Measurements from ENCODE around the gene MYL3.

The MYL3 gene

GRCh38 chr3:46840491-46840890 lies 22.8 kb downstream of the MYL3 start:
- TF ChIP-seq ZFX (IDR thresholded peaks at IDR 0.05; ENCODE audit: borderline replicate concordance) (no peak), CTCF (IDR thresholded peaks at IDR 0.05) (no peak)
- no peak overlapping the region for H3K27ac ChIP-seq

GRCh38 chr3:46838301-46838700 lies 24.9 kb downstream of the MYL3 start:
- TF ChIP-seq ZFX (IDR thresholded peaks at IDR 0.05; ENCODE audit: borderline replicate concordance) (no peak), CTCF (IDR thresholded peaks at IDR 0.05) (no peak)
- no peak overlapping the region for H3K27ac ChIP-seq

- no peak overlapping the region for H3K27ac ChIP-seq
- TF ChIP-seq CTCF (IDR thresholded peaks at IDR 0.05) = no peak
- no peak for TF ChIP-seq ZFX (IDR thresholded peaks at IDR 0.05; ENCODE audit: borderline replicate concordance)
These were observed 27.8 kb downstream of the MYL3 start for GRCh38 chr3:46835491-46835890.

GRCh38 chr3:46835054-46835453 lies 28.2 kb downstream of the MYL3 start:
- no peak overlapping the region for H3K27ac ChIP-seq
- TF ChIP-seq ZFX (IDR thresholded peaks at IDR 0.05; ENCODE audit: borderline replicate concordance) (no peak), CTCF (IDR thresholded peaks at IDR 0.05) (no peak)

- TF ChIP-seq CTCF (IDR thresholded peaks at IDR 0.05) = no peak
- H3K27ac ChIP-seq = no peak overlapping the region
These were observed 29.6 kb downstream of the MYL3 start for GRCh38 chr3:46833346-46834300.

GRCh38 chr3:46831841-46832240 lies 31.4 kb downstream of the MYL3 start:
- no peak overlapping the region for H3K27ac ChIP-seq

More at GRCh38 chr3:46831841-46832240, 31.4 kb downstream of the MYL3 start:
- no peak for TF ChIP-seq ZFX (IDR thresholded peaks at IDR 0.05; ENCODE audit: borderline replicate concordance)
- TF ChIP-seq CTCF (IDR thresholded peaks at IDR 0.05) = no peak

Measured in 22Rv1 (cell line).